HG02610 (cell line): ENCODE measurements around the gene ASPDH.
"Not testable (repeated sequence)": the region's sequence is repeated elsewhere in the genome, so short reads cannot be mapped to it uniquely, and the experiment has no call there.

Source experiments
- ATAC-seq: cut with Tn5 transposase; IDR thresholded peaks from one replicate; pipeline ENCODE4 v1.9.1; 2021; ENCODE audit warnings: mild to moderate bottlenecking, moderate library complexity; ENCODE audit not compliant: unreplicated experiment

ASPDH gene

DNA sequence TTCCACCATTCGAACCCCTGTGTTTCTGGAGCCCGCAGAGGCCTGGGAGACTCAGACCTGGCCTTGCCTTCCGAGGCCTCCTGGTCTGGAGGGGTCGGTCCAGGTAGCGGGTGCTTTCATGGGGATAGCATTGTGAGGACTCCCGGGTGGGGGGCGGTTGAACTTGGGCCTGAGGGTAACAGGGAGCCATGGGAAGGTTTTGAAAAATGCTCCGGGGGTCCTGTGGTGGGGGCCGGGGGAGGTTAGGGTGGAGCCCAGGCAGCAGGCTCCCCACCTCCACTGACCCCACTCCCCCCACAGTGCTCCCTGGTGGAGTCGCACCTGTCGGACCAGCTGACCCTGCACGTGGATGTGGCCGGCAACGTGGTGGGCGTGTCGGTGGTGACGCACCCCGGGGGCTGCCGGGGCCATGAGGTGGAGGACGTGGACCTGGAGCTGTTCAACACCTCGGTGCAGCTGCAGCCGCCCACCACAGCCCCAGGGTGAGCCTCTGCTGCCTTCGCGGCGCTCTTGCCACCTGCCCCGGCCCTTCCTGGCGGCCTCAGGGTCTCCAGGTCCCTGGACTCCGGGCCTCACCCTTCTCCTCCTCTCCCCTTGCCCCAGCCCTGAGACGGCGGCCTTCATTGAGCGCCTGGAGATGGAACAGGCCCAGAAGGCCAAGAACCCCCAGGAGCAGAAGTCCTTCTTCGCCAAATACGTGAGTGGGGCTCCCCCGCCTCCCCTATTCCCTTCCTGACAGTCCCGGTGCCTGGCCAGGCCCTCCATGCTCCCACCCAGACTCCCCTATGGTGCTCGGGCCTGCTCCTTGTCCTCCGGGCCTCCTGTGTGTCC is 33.2 kb downstream of the ASPDH start:
- no peak for ATAC-seq

GRCh38 chr19:50479761-50480251 is 33.9 kb downstream of the ASPDH start:
- no peak for ATAC-seq

DNA sequence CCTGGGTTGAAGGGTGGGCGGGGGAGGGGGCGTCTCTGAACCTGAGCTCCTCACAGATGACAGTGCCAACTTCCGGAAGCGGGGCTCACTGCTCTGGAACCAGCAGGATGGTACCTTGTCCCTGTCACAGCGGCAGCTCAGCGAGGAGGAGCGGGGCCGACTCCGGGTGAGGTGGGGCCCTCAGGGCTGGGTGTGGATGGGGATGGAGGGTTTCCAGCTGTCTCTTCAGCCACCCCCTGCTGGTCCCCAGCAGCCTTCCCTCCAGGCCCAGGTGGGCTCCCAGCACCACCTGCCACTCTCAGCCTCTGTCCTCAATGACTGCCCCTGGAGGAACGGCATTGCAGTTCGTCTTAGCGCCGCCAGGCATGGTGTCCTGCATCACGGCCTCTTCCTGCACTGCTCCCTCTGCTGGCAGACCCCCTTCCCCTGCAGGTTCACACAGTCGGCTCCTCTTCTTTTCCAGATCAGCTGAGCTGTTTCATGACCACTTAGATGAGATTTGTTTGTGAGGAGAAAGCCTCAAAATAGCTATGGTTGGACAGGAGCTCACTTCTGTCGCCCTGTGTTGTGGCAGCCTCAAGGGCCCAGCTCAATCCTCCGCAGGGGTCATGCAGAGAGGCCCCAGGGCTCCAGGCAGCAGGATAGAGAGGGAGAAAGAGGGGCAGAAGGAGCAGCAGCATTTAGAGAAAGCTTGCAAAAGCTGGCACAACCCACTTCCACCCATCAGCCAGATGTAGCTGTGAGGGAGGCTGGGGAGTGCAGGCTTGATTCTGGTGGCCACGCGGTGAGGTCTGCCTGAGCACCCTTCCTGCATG is 34.6 kb downstream of the ASPDH start:
- ATAC-seq, result no peak

GRCh38 chr19:50477751-50478515 is 35.8 kb downstream of the ASPDH start:
- no peak for ATAC-seq

DNA sequence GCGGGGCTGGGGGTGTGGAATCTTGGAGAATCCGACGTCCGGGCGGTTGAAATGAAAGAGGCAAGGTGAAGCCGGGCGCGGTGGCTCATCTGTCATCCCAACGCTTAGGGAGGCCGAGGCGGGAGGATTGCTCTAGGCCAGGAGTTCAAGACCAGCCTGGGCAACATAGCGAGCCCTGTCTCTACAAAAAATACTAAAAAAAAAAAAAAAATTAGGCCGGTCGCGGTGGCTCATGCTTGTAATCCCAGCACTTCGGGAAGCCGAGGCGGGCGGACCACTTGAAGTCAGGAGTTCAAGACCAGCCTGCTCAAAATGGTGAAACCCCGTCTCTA is 36.8 kb downstream of the ASPDH start:
- ATAC-seq, result no peak

GRCh38 chr19:50476224-50476906 is 37.3 kb downstream of the ASPDH start, which contains the start of the genes EMC10 and GARIN5A:
TSS of gene EMC10 (plus strand) at chr19:50476507. CDS start at chr19:50476545, 38 bp downstream.
TSS of gene GARIN5A (minus strand) at chr19:50476848. CDS start at chr19:50476388, 460 bp downstream.
- ATAC-seq, result peak; percentile 77

DNA sequence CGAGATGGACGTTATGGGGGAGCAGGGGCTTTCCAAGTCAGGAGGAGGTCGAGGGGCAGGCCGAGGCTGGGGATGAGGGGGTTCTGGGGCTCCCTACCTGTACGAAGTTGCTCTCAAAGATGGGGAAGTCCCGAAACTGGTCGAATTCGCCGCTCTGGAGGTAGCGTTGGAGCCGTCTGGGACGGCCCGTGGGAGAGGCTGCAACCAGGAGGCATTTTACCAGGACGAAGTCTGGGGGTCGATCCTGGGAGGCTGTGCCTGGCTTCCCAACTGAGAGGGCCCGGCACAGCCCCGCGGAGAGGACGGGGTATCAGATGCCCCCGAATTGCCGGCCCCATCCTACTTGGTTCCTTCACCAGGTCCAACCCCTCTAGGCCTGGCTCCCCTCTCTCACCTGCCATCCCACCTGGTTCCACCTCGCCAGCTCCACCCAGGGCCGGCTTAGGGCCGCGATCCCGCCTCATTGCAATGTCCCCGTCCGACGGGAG is 37.9 kb downstream of the ASPDH start:
- ATAC-seq, result no peak

- no peak for ATAC-seq
These were observed 38.6 kb downstream of the ASPDH start for GRCh38 chr19:50475101-50475568.

DNA sequence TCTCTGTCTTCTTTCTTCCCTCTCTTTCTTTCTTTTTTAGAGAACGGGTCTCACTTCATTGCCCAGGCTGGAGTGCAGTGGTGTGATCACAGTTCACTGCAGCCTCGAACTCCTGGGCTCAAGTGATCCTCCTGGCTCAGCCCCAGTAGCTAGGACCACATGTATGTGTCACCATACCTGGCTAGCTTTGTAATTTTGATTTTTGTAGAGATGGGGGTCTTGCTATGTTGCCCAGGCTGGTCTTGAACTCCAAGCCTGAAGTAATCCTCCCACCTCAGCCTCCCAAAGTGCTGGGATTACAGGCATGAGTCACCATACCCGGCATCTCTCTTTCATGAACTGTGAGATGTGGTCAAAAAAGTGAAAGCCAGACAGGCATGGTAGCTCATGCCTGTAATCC is 40.4 kb downstream of the ASPDH start:
- ATAC-seq, result not testable (repeated sequence)

DNA sequence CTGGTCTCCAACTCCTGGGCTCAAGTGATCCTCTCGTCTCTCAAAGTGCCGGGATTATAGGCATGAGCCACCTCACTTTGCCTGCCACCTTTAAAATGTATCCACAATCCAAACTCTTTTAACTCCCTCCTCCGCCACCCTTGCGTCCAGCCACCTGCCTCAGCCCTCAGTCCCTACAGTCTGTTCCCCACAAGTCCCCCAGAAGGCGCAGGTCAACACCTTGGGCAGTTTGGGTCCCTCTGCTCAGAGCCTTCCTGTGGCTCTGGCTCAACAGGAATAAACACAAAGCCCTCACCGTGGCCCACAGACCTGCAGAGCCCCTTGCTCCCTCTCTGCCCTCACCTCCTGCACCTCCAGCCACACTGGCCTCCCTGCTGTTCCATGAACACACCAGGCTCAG is 44.9 kb downstream of the ASPDH start:
- no peak for ATAC-seq

GRCh38 chr19:50467566-50467965 is 46.1 kb downstream of the ASPDH start:
- no peak for ATAC-seq

GRCh38 chr19:50466706-50467039 is 47.0 kb downstream of the ASPDH start:
- no peak for ATAC-seq

GRCh38 chr19:50465986-50466705 is 47.6 kb downstream of the ASPDH start:
- no peak for ATAC-seq

DNA sequence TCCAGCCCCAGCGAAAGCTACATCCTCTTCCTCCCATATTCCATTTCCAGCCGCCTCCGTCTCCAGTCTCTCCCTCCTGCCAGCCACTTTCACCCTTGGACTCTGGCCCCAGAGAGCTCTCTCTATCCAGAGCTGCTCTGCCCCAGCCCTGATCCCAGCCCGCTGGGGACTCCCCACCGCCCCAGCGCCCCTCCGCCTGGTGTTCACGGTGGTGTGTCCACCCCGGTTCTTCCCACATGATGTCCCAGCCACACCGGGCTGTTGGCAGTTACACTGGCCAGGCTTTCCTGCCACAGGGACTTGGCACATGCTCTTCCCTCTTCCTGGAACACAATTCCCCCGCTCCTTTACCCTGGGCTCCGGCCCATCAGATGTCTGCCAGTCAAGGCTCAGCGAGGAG is 48.7 kb downstream of the ASPDH start:
- no peak for ATAC-seq

DNA sequence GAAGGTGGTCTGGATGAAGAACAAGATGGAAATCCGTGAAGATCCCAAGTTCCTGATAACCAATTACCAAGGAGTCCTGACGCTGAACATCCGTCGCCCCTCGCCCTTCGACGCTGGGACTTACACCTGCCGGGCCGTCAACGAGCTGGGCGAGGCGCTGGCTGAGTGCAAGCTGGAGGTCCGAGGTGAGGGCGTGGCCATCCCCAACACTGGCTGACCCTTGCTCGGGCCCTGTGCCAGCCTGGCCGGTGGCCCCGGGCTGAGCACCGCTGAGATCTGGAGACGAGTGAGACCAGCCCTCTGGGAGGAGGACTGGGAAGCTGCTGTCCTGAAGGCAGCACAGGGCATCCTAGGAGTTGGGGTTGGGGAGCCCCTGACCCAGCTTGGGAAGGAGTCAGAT is 49.4 kb downstream of the ASPDH start:
- ATAC-seq, result no peak

GRCh38 chr19:50462970-50463369 is 50.7 kb downstream of the ASPDH start:
- ATAC-seq, result no peak
